HS-5 (cell line): ENCODE measurements around the gene ZFP30.
A peak's percentile ranks its signal among the peaks of the same experiment; 100 is the strongest.
"Not testable (repeated sequence)": the region's sequence is repeated elsewhere in the genome, so short reads cannot be mapped to it uniquely, and the experiment has no call there.

Experiments used
- DNase-seq: peaks from one replicate; pipeline ENCODE4 v3.0.0-alpha.2; 2012; ENCODE audit warnings: low read depth

Gene ZFP30

GRCh38 chr19:37655301-37655688 lies at the start of gene ZFP30:
ZFP30 (minus strand) TSS chr19:37655465; CDS start chr19:37647822, 7,643 bp downstream.
- no peak for DNase-seq

- DNase-seq = no peak
These were observed 43.8 kb upstream of the ZFP30 start for GRCh38 chr19:37699057-37699456.

- DNase-seq = no peak
These were observed 43.0 kb upstream of the ZFP30 start for GRCh38 chr19:37698216-37698615.

- no peak for DNase-seq
These were observed 40.1 kb upstream of the ZFP30 start for GRCh38 chr19:37695144-37695899.

- no peak for DNase-seq
These were observed 37.8 kb upstream of the ZFP30 start for GRCh38 chr19:37692956-37693620.

- DNase-seq = no peak
These were observed 36.7 kb upstream of the ZFP30 start for GRCh38 chr19:37691881-37692504.

- DNase-seq = no peak
These were observed 28.3 kb upstream of the ZFP30 start for GRCh38 chr19:37683520-37683919.

- no peak for DNase-seq
These were observed 14.2 kb upstream of the ZFP30 start for GRCh38 chr19:37669450-37669914.

GRCh38 chr19:37657157-37657556 lies 1.9 kb upstream of the ZFP30 start:
- DNase-seq = not testable (repeated sequence)

GRCh38 chr19:37655689-37656371 lies 565 bp upstream of the ZFP30 start:
- DNase-seq = peak; percentile 30

GRCh38 chr19:37654629-37655300 lies 500 bp downstream of the ZFP30 start:
- no peak for DNase-seq

GRCh38 chr19:37654118-37654517 lies 1.1 kb downstream of the ZFP30 start:
- no peak for DNase-seq

- DNase-seq = no peak
These were observed 19.9 kb downstream of the ZFP30 start for GRCh38 chr19:37635076-37636056.

- DNase-seq = no peak
These were observed 60.3 kb downstream of the ZFP30 start for GRCh38 chr19:37594982-37595382.

- DNase-seq = peak; percentile 32
These were observed 60.8 kb downstream of the ZFP30 start, which contains the start of the genes ZNF540 and ZNF571 for GRCh38 chr19:37594304-37594981. ZNF540 (plus strand) TSS chr19:37594876; CDS start chr19:37598448, 3,572 bp downstream. ZNF571 (minus strand) TSS chr19:37594792; CDS start chr19:37586676, 8,116 bp downstream.

- DNase-seq = no peak
These were observed 61.3 kb downstream of the ZFP30 start for GRCh38 chr19:37593996-37594303.

GRCh38 chr19:37583340-37583739 lies 71.9 kb downstream of the ZFP30 start:
- no peak for DNase-seq

- DNase-seq = no peak
These were observed 83.1 kb downstream of the ZFP30 start for GRCh38 chr19:37572203-37572602.

GRCh38 chr19:37565370-37565669 lies 89.9 kb downstream of the ZFP30 start:
- no peak for DNase-seq
